Trophoblast cell (in vitro differentiated cells and primary cell): ENCODE results near the gene KLHL36.

Source experiments
- DNase-seq, 2 donors: peaks; one replicate each; pipeline ENCODE4 v3.0.0-alpha.2; 2016
- H2AFZ ChIP-seq: 2 replicates; pipeline ENCODE4 v1.6.1; 2013; ENCODE audit warnings: low read length, moderate library complexity, mild to moderate bottlenecking; ENCODE audit not compliant: insufficient read depth, poor library complexity
- H2AK5ac ChIP-seq: 2 replicates; pipeline ENCODE4 v1.6.1; 2013; ENCODE audit warnings: mild to moderate bottlenecking, low read length
- H2BK120ac ChIP-seq: 2 replicates; pipeline ENCODE4 v1.6.1; 2013; ENCODE audit warnings: low read length, mild to moderate bottlenecking, moderate library complexity; ENCODE audit not compliant: insufficient read depth, poor library complexity
- H2BK12ac ChIP-seq: 2 replicates; pipeline ENCODE4 v1.6.1; 2013; ENCODE audit warnings: mild to moderate bottlenecking, low read length, moderate library complexity
- H2BK5ac ChIP-seq: 2 replicates; pipeline ENCODE4 v1.6.1; 2013; ENCODE audit warnings: low read length, low read depth, moderate library complexity, mild to moderate bottlenecking; ENCODE audit not compliant: poor library complexity
- H3K14ac ChIP-seq: 2 replicates; pipeline ENCODE4 v1.6.1; 2013; ENCODE audit warnings: mild to moderate bottlenecking, low read length
- H3K18ac ChIP-seq: 2 replicates; pipeline ENCODE4 v1.6.1; 2013; ENCODE audit warnings: mild to moderate bottlenecking, low read length
- H3K23ac ChIP-seq: 2 replicates; pipeline ENCODE4 v1.6.1; 2013; ENCODE audit warnings: low read length
- H3K27ac ChIP-seq: 2 replicates; pipeline ENCODE4 v1.5.1; 2013; ENCODE audit warnings: low read depth, mild to moderate bottlenecking, inconsistent platforms, low read length, moderate library complexity
- H3K27me3 ChIP-seq: 2 replicates; pipeline ENCODE4 v1.6.1; 2013; ENCODE audit warnings: inconsistent platforms, mild to moderate bottlenecking, low read length, moderate library complexity; ENCODE audit not compliant: insufficient read depth
- H3K36me3 ChIP-seq, 2 experiments: 1 replicate in 1 of 2; 2 replicates in 1 of 2; pipeline ENCODE4 v1.6.1; 2013; ENCODE audit warnings: low read length in 2 of 2, mild to moderate bottlenecking in 2 of 2, moderate library complexity in 1 of 2; ENCODE audit not compliant: insufficient read depth in 2 of 2, control insufficient read depth in 1 of 2
- H3K4ac ChIP-seq: 2 replicates; pipeline ENCODE4 v1.6.1; 2013; ENCODE audit warnings: low read depth, mild to moderate bottlenecking, low read length, moderate library complexity
- H3K4me1 ChIP-seq, 2 experiments: 1 replicate in 1 of 2; 2 replicates in 1 of 2; pipeline ENCODE4 v1.6.1; 2013; ENCODE audit warnings: low read length in 2 of 2, mild to moderate bottlenecking in 2 of 2, moderate library complexity in 1 of 2; ENCODE audit not compliant: insufficient read depth in 2 of 2, control insufficient read depth in 1 of 2
- H3K4me2 ChIP-seq: 2 replicates; pipeline ENCODE4 v1.6.1; 2013; ENCODE audit warnings: inconsistent platforms, mild to moderate bottlenecking, low read length, moderate library complexity
- H3K4me3 ChIP-seq: 2 replicates; pipeline ENCODE4 v1.5.1; 2013; ENCODE audit warnings: mild to moderate bottlenecking, low read depth, low read length, inconsistent platforms
- H3K79me1 ChIP-seq: one replicate; pipeline ENCODE4 v1.6.1; 2013; ENCODE audit warnings: low read length
- H3K79me2 ChIP-seq: 2 replicates; pipeline ENCODE4 v1.6.1; 2013; ENCODE audit warnings: low read length, mild to moderate bottlenecking; ENCODE audit not compliant: control insufficient read depth, insufficient read depth, poor library complexity
- H3K9ac ChIP-seq: 2 replicates; pipeline ENCODE4 v1.6.1; 2013; ENCODE audit warnings: mild to moderate bottlenecking, low read length
- H3K9me3 ChIP-seq: 2 replicates; pipeline ENCODE4 v1.6.1; 2013; ENCODE audit warnings: low read depth, mild to moderate bottlenecking, control low read depth, inconsistent platforms, low read length; ENCODE audit not compliant: insufficient read depth
- H4K12ac ChIP-seq: 2 replicates; pipeline ENCODE4 v1.6.1; 2013; ENCODE audit warnings: low read depth, mild to moderate bottlenecking, low read length, moderate library complexity
- H4K8ac ChIP-seq: 2 replicates; pipeline ENCODE4 v1.6.1; 2013; ENCODE audit warnings: low read depth, mild to moderate bottlenecking, low read length, moderate library complexity
- H4K91ac ChIP-seq: one replicate; pipeline ENCODE4 v1.6.1; 2013; ENCODE audit warnings: low read depth, mild to moderate bottlenecking, low read length, moderate library complexity
- WGBS: extraction: QIAGEN DNeasy Blood & Tissue Kit; methylation state at CpG from one replicate; pipeline ENCODE4 v1.1.7; 2013; ENCODE audit warnings: missing lambda C conversion rate; ENCODE audit not compliant: insufficient read length, insufficient coverage; ENCODE audit errors: extremely low coverage; 5-methylcytosine and 5-hydroxymethylcytosine counted together

The KLHL36 gene

DNA sequence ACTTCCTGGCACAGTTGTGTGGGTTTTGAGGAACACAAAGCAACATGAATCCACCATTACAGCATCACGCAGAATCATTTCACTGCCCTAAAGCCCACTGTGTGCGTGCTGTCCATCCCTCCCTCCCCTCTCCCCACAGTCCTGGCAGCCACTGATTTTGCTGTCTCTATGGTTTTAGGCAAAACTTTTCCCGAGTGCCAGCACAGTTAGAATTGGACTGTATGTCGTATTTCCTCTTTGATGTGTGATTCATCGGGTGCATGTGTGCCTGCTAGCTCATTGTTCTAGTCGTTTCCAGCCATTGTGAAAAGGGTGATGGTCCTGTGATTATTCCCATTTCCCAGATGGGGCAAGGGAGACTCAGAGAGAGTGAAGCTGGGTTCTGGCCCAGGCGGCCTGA lies 12.7 kb downstream of the KLHL36 start:
- no CpG with 5 or more reads among the region's 7 CpGs for WGBS
- Histone ChIP-seq H2AFZ (no peak overlapping the region), H3K23ac (no peak overlapping the region), H3K79me1 (no peaks in the 10 kb centered on the region), H4K12ac (no peak overlapping the region), H4K91ac (no peak overlapping the region), H3K18ac (no peak overlapping the region), H3K9me3 (no peaks in the 10 kb centered on the region), H3K36me3 (peaks cover 55 to 71% of the 10 kb centered on the region in 2 experiments), H3K9ac (no peak overlapping the region), H2BK120ac (no peak overlapping the region), H3K27ac (no peak overlapping the region), H3K4me1 (no peaks in the 10 kb centered on the region), H3K14ac (no peak overlapping the region), H3K4ac (no peak overlapping the region), H2BK12ac (no peak overlapping the region), H3K4me3 (no peak overlapping the region), H2BK5ac (no peak overlapping the region), H3K79me2 (no peaks in the 10 kb centered on the region), H3K4me2 (no peak overlapping the region), H4K8ac (no peak overlapping the region), H2AK5ac (no peak overlapping the region), H3K27me3 (no peaks in the 10 kb centered on the region)
- no peak for DNase-seq

DNA sequence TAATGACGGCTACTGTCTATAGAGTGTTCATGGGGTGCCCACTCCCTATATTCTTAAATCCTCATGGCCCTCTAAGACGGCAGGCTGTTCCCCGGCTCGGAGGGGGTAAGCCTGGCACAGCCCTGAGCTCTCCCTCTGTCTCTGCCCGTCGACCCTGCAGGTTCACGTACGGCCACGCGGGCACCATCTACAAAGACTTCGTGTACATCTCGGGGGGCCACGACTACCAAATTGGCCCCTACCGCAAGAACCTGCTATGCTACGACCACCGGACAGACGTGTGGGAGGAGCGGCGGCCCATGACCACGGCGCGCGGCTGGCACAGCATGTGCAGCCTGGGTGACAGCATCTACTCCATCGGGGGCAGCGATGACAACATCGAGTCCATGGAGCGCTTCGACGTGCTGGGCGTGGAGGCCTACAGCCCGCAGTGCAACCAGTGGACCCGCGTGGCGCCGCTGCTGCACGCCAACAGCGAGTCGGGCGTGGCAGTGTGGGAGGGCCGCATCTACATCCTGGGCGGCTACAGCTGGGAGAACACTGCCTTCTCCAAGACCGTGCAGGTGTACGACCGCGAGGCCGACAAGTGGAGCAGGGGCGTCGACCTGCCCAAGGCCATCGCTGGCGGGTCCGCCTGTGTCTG lies 13.2 kb downstream of the KLHL36 start:
- Histone ChIP-seq H4K8ac (no peak overlapping the region), H3K4me3 (no peak overlapping the region), H3K14ac (no peak overlapping the region), H3K79me2 (no peaks in the 10 kb centered on the region), H3K27me3 (no peaks in the 10 kb centered on the region), H3K36me3 (peaks cover 55 to 74% of the 10 kb centered on the region in 2 experiments), H2AFZ (no peak overlapping the region), H3K27ac (no peak overlapping the region), H4K12ac (no peak overlapping the region), H3K4ac (no peak overlapping the region), H3K18ac (no peak overlapping the region), H3K79me1 (no peaks in the 10 kb centered on the region), H2BK120ac (no peak overlapping the region), H3K4me1 (no peaks in the 10 kb centered on the region), H3K9ac (no peak overlapping the region), H3K4me2 (no peak overlapping the region), H2BK12ac (no peak overlapping the region), H2BK5ac (no peak overlapping the region), H4K91ac (no peak overlapping the region), H3K9me3 (no peaks in the 10 kb centered on the region), H2AK5ac (no peak overlapping the region), H3K23ac (no peak overlapping the region)
- WGBS, result no CpG with 5 or more reads among the region's 51 CpGs
- no peak for DNase-seq

DNA sequence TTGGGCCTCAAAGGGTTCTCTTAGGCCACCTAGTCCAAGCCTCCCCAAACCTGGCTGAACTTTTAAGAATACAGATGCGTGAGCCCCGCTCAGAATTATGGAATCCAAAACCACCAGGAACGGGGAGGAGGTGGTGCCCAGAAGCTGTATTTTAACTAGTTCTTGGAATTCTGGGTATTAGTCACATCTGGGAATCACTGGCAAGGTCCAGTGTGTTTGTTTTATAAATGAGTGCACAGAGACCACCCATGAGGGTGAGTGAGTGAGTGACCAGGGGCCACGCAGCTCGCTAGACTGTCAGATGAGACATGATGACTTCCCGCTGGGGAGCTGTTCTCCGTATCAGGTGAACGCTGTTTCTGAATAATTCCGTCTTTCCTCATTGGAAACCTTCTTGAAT lies 14.2 kb downstream of the KLHL36 start:
- no peak overlapping the region for H3K14ac ChIP-seq
- H3K27me3 ChIP-seq, result no peaks in the 10 kb centered on the region
- H4K91ac ChIP-seq, result no peak overlapping the region
- H3K79me1 ChIP-seq, result no peaks in the 10 kb centered on the region
- H2AK5ac ChIP-seq, result no peak overlapping the region
- H3K36me3 ChIP-seq, result peaks cover 45 to 65% of the 10 kb centered on the region in 2 experiments
- H3K4me3 ChIP-seq, result no peak overlapping the region
- H2BK120ac ChIP-seq, result no peak overlapping the region
- no peak overlapping the region for H3K9ac ChIP-seq
- H3K4me1 ChIP-seq, result no peaks in the 10 kb centered on the region
- H3K9me3 ChIP-seq, result no peaks in the 10 kb centered on the region
- H3K79me2 ChIP-seq, result no peaks in the 10 kb centered on the region
- no peak overlapping the region for H3K4ac ChIP-seq
- no peak overlapping the region for H2BK5ac ChIP-seq
- no peak overlapping the region for H3K23ac ChIP-seq
- H3K27ac ChIP-seq, result no peak overlapping the region
- DNase-seq, result no peak
- no peak overlapping the region for H2AFZ ChIP-seq
- no peak overlapping the region for H3K18ac ChIP-seq
- no peak overlapping the region for H4K8ac ChIP-seq
- H2BK12ac ChIP-seq, result no peak overlapping the region
- no CpG with 5 or more reads among the region's 9 CpGs for WGBS
- H3K4me2 ChIP-seq, result no peak overlapping the region
- H4K12ac ChIP-seq, result no peak overlapping the region

DNA sequence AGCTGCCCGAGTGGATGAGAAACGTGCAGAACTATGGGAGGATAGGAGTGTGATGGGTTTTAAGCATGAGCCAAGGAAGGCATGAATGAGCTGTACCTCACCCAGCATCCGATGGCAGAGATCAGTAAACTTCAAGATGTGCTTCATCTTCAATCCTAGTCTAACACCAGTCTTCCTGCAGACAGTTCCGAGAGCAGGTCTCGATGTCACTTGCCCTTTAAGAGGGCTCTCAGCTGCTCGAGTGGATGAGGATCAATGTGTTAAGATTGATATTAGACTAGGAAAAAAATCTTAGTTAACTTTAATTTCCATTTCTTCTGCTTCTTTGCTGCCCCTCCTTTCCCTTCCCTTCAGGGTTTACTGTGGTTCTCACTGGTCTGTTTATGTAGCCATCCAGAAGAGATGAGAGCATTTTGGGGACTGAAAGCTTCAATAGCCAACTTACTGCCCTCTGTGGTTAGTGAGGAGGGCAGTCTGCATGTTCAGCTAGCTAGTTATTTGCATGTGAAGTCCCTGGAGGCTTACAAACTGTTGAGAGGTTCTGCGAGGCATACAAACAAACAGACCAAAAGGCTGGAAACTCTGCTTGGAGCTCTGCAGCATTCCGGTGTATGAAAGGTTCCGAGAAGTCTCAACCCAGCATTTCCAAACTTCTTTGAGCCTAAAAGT lies 15.3 kb downstream of the KLHL36 start:
- Histone ChIP-seq H3K18ac (no peak overlapping the region), H3K27ac (no peak overlapping the region), H2BK12ac (no peak overlapping the region), H3K79me1 (no peaks in the 10 kb centered on the region), H2AK5ac (no peak overlapping the region), H3K4me2 (no peak overlapping the region), H2BK5ac (no peak overlapping the region), H4K12ac (no peak overlapping the region), H3K9ac (no peak overlapping the region), H3K14ac (no peak overlapping the region), H3K27me3 (no peaks in the 10 kb centered on the region), H3K4me3 (no peak overlapping the region), H3K4me1 (no peaks in the 10 kb centered on the region), H3K9me3 (no peaks in the 10 kb centered on the region), H2BK120ac (no peak overlapping the region), H2AFZ (no peak overlapping the region), H3K36me3 (peaks cover 35 to 54% of the 10 kb centered on the region in 2 experiments), H3K79me2 (no peaks in the 10 kb centered on the region), H3K23ac (peak overlapping the region; percentile 26), H4K91ac (no peak overlapping the region), H4K8ac (no peak overlapping the region), H3K4ac (no peak overlapping the region)
- no CpG with 5 or more reads among the region's 9 CpGs for WGBS
- no peak for DNase-seq
